GM12878 (cell line): Measurements from ENCODE around the gene ZNF559. TPM values are rescaled to one million over a fixed set of nuclear protein-coding genes. Genes with fewer than 3 reads are reported as not detected.

Source experiments
- ATAC-seq: fragments of 200-7000 bp; cut with Tn5 transposase; 3 replicates; pipeline ENCODE4 v1.9.1; 2020; ENCODE audit warnings: mild to moderate bottlenecking, moderate library complexity
- Bru-seq: library from RNA; stranded (reverse); fragments of 400-500 nt; gene quantifications from one replicate; lab custom pipeline; 2021; lab: Mats Ljungman, UMichigan
- BruChase-seq, 2 experiments: library from RNA; stranded (reverse); fragments of 400-500 nt; gene quantifications; one replicate each; lab custom pipeline; 2021; lab: Mats Ljungman, UMichigan
- BruUV-seq: library from RNA; stranded (reverse); fragments of 400-500 nt; replicated peaks from 2 replicates; lab custom pipeline; 2021; lab: Mats Ljungman, UMichigan
- CTCF ChIA-PET: fragments of 300-600 bp; sonication (Branson Sonifier 250); formaldehyde crosslinking; extraction: SDS; loops from one replicate; lab custom pipeline; 2021; ENCODE audit warnings: inconsistent platforms; lab: Yijun Ruan, JAX
- POLR2A ChIA-PET: fragments of 350-600 bp; formaldehyde crosslinking; extraction: SDS; loops from one replicate; lab custom pipeline; 2021; ENCODE audit warnings: inconsistent platforms; lab: Charles Lee
- RAD21 ChIA-PET: fragments of 300-600 bp; sonication (Branson Sonifier 250); formaldehyde crosslinking; loops from one replicate; lab custom pipeline; 2023; ENCODE audit warnings: antibody characterized with exemption; ENCODE audit not compliant: unreplicated experiment; lab: Charles Lee
- SMC1A ChIA-PET: fragments of 300-600 bp; sonication (Branson Sonifier 250); formaldehyde crosslinking; loops from one replicate; lab custom pipeline; 2023; ENCODE audit not compliant: unreplicated experiment, uncharacterized antibody; lab: Charles Lee
- DNase-seq: peaks from one replicate; pipeline ENCODE4 v3.0.0-alpha.2; 2011; ENCODE audit warnings: low read depth, low spot score
- FAIRE-seq: peaks from 3 replicates; lab custom pipeline; 2011; peaks lifted over from hg19 to GRCh38; lab: Jason Lieb, UNC
- H2AFZ ChIP-seq: 2 replicates; pipeline ENCODE4 v1.6.0; 2011; ENCODE audit warnings: low read depth, low read length, control low read depth; ENCODE audit not compliant: control insufficient read depth
- H3K27ac ChIP-seq: 2 replicates; pipeline ENCODE4 v1.5.1; 2011; ENCODE audit warnings: control low read depth; ENCODE audit not compliant: control insufficient read depth, insufficient read depth
- H3K27me3 ChIP-seq, 2 experiments: replicated peaks in 1 of 2; 2 replicates each; pipeline versions ENCODE4 v1.6.0 to v1.6.1; 2011; ENCODE audit warnings: low read length in 1 of 2; ENCODE audit not compliant: control insufficient read depth in 2 of 2, insufficient read depth in 2 of 2
- H3K36me3 ChIP-seq, 2 experiments: 2 replicates each; pipeline ENCODE4 v1.5.1; 2011; ENCODE audit warnings: low read length in 1 of 2; ENCODE audit not compliant: control insufficient read depth in 2 of 2, insufficient read depth in 2 of 2
- H3K4me1 ChIP-seq: 2 replicates; pipeline ENCODE4 v1.6.1; 2011; ENCODE audit warnings: mild to moderate bottlenecking, low read length, moderate library complexity, mixed read lengths; ENCODE audit not compliant: control insufficient read depth, insufficient read depth
- H3K4me2 ChIP-seq: 2 replicates; pipeline ENCODE4 v1.6.0; 2011; ENCODE audit warnings: control low read depth; ENCODE audit not compliant: control insufficient read depth, insufficient read depth
- H3K4me3 ChIP-seq: fragments of 200-600 bp; sonication (generic); 2 replicates; pipeline ENCODE4 v1.5.1; 2016
- H3K79me2 ChIP-seq: 2 replicates; pipeline ENCODE4 v1.6.0; 2011; ENCODE audit warnings: low read length; ENCODE audit not compliant: control insufficient read depth, insufficient read depth
- H3K9ac ChIP-seq: 2 replicates; pipeline ENCODE4 v1.8.0; 2011; ENCODE audit warnings: low read length, control low read depth, mixed read lengths; ENCODE audit not compliant: control insufficient read depth, insufficient read depth
- H3K9me3 ChIP-seq: replicated peaks from 3 replicates; pipeline ENCODE4 v1.5.1; 2011; ENCODE audit warnings: mild to moderate bottlenecking, low read length; ENCODE audit not compliant: control insufficient read depth, insufficient read depth
- H4K20me1 ChIP-seq: 2 replicates; pipeline ENCODE4 v1.6.0; 2011; ENCODE audit not compliant: control insufficient read depth, insufficient read depth
- BHLHE40 ChIP-seq, 2 experiments: fragments of 450-650 bp in 1 of 2; IDR thresholded peaks; 2 replicates each; pipeline ENCODE4 v1.6.1; 2011 to 2017; ENCODE audit warnings: low read depth in 2 of 2, borderline replicate concordance in 1 of 2, improper control_type of control experiment in 1 of 2, low read length in 1 of 2, mild to moderate bottlenecking in 1 of 2
- CBFB ChIP-seq: IDR thresholded peaks from 2 replicates; pipeline ENCODE4 v1.6.1; 2016; ENCODE audit warnings: antibody characterized with exemption, low read depth
- EED ChIP-seq: sonication (generic); IDR thresholded peaks from 2 replicates; pipeline ENCODE4 v1.6.1; 2016; ENCODE audit warnings: antibody characterized with exemption, low read depth
- KDM1A ChIP-seq: fragments of 200-600 bp; sonication (generic); IDR thresholded peaks from 2 replicates; pipeline ENCODE4 v1.6.1; 2016; ENCODE audit warnings: borderline replicate concordance
- POLR2A ChIP-seq: IDR thresholded peaks from 2 replicates; pipeline ENCODE4 v1.6.1; 2011; ENCODE audit warnings: low read depth, mild to moderate bottlenecking, low read length
- POLR2AphosphoS5 ChIP-seq: IDR thresholded peaks from 2 replicates; pipeline ENCODE4 v1.6.1; 2011; ENCODE audit warnings: mild to moderate bottlenecking, low read length, inconsistent platforms
- RB1 ChIP-seq: fragments of 450-650 bp; formaldehyde crosslinking; IDR thresholded peaks from 2 replicates; pipeline ENCODE4 v1.6.1; 2017; ENCODE audit warnings: mild to moderate bottlenecking, borderline replicate concordance
- SPI1 ChIP-seq: IDR thresholded peaks from 2 replicates; pipeline ENCODE4 v1.6.1; 2011; ENCODE audit warnings: low read depth, mild to moderate bottlenecking, low read length, moderate library complexity, borderline replicate concordance; ENCODE audit not compliant: insufficient read depth
- TBL1XR1 ChIP-seq: IDR thresholded peaks from 2 replicates; pipeline ENCODE4 v1.6.1; 2012; ENCODE audit warnings: low read depth, low read length, improper control_type of control experiment
- ZNF217 ChIP-seq: fragments of 450-650 bp; IDR thresholded peaks from 2 replicates; pipeline ENCODE4 v1.6.1; 2017; ENCODE audit warnings: antibody characterized with exemption, mild to moderate bottlenecking
- WGBS: methylation state at CpG from one replicate; pipeline ENCODE4 v1.1.6; 2016; ENCODE audit warnings: low lambda C conversion rate; ENCODE audit not compliant: insufficient replicate concordance, insufficient coverage; ENCODE audit errors: missing lambda C conversion rate; 5-methylcytosine and 5-hydroxymethylcytosine counted together
- in situ Hi-C: fragments of 300-500 bp; cut with MboI; formaldehyde crosslinking; loops from 9 replicates; pipeline ENCODE4 v1.14.3; 2018; ENCODE audit warnings: mixed read lengths
- intact Hi-C: fragments of 100-400 bp; cut with micrococcal nuclease; formaldehyde crosslinking; loops from one replicate; pipeline ENCODE4 v1.14.2; 2022; ENCODE audit not compliant: unreplicated experiment
- long read RNA-seq, 2 experiments: library from polyadenylated mRNA; unstranded; transcript quantifications; one replicate each; pipeline ENCODE4 v2.0.0, GENCODE V29; 2019 to 2020
- polyA minus RNA-seq, 3 experiments: library from RNA; depleted of rRNA, polyadenylated mRNA; stranded (reverse); fragments of >200 nt; gene quantifications; 2 replicates each; pipeline ENCODE4 v1.2.3, GENCODE V29; 2011
- polyA plus RNA-seq, 11 experiments: library from polyadenylated mRNA; depleted of rRNA in 4 of 11; unstranded in 6 of 11; stranded (reverse) in 5 of 11; fragments of >200 nt; fragmentation: Nextera tagmentation in 4 of 11; fragmentation: Illumina TruSeq in 1 of 11; extraction: Ambion mirVana in 4 of 11; extraction: Trizol in 1 of 11; gene quantifications; 1 replicate in 1 of 11; 2 replicates in 10 of 11; pipeline versions ENCODE4 v1.2.1 to v1.2.3, GENCODE V29; 2011 to 2016; ENCODE audit warnings: inconsistent platforms in 2 of 11, missing spikeins in 2 of 11, low read depth in 1 of 11
- total RNA-seq, 4 experiments: library from RNA; depleted of rRNA in 3 of 4; stranded (reverse); fragments of >200 nt in 3 of 4; fragmentation: Illumina TruSeq in 1 of 4; extraction: Trizol in 1 of 4; gene quantifications; 2 replicates each; pipeline versions ENCODE4 v1.2.1 to v1.2.3, GENCODE V29; 2013 to 2021
- TF ChIP-seq, protein P1 (sequence below), 3 experiments: IDR thresholded peaks in 2 of 3; conservative IDR thresholded peaks in 1 of 3; 2 replicates each; pipeline ENCODE4 v1.5.1; 2011; ENCODE audit warnings: low read depth in 3 of 3, low read length in 3 of 3, mild to moderate bottlenecking in 3 of 3, control low read depth in 2 of 3, moderate library complexity in 2 of 3, inconsistent platforms in 1 of 3, mixed read lengths in 1 of 3; ENCODE audit not compliant: control insufficient read depth in 2 of 3, insufficient read depth in 1 of 3; ENCODE audit errors: extremely low read depth in 1 of 3
- TF ChIP-seq, protein P2 (sequence below): fragments of 450-650 bp; IDR thresholded peaks from 2 replicates; pipeline ENCODE4 v1.6.1; 2017; ENCODE audit warnings: low read depth, mild to moderate bottlenecking, moderate library complexity
- TF ChIP-seq, protein P3 (sequence below): IDR thresholded peaks from 2 replicates; pipeline ENCODE4 v1.6.1; 2012; ENCODE audit warnings: low read depth, low read length, improper control_type of control experiment

ZNF559 gene
- 26.3 and 29.6 TPM in 2 replicates for total RNA-seq (2013; cell fraction: nucleolus; rRNA removed)
- 4.4 and 8.1 TPM in 2 replicates for total RNA-seq (2014; rRNA removed)
- total RNA-seq (2014; rRNA removed; fragmentation: Illumina TruSeq; extraction: Trizol), result 10.4 and 12.4 TPM in 2 replicates
- 7.6 and 9.2 TPM in 2 replicates for total RNA-seq (2021)
- polyA plus RNA-seq (2011; ENCODE audit: low read depth), result 11.0 TPM
- 13.8 and 23.6 TPM in 2 replicates for polyA plus RNA-seq (2011; rRNA removed)
- 5.2 and 6.1 TPM in 2 replicates for polyA plus RNA-seq (2011; cell fraction: cytosol; rRNA removed)
- polyA plus RNA-seq (2011; cell fraction: nucleus; rRNA removed), result 13.3 and 19.1 TPM in 2 replicates
- polyA plus RNA-seq (2012), result 12.8 and 15.0 TPM in 2 replicates
- 8.2 and 12.0 TPM in 2 replicates for polyA plus RNA-seq (2014; fragmentation: Illumina TruSeq; extraction: Trizol)
- 10 to 100 TPM in 1 of 2 experiments, 1 to 10 TPM in 1; 6.1 to 10.2 TPM for polyA plus RNA-seq (2014; fragmentation: Nextera tagmentation; extraction: Ambion mirVana)
- polyA plus RNA-seq (2014; rRNA removed), result 6.2 and 8.2 TPM in 2 replicates
- 10 to 100 TPM in 1 of 2 experiments, 1 to 10 TPM in 1; 9.4 to 12.2 TPM for polyA plus RNA-seq (2016; fragmentation: Nextera tagmentation; extraction: Ambion mirVana)
- 10.5 and 12.3 TPM in 2 replicates for polyA minus RNA-seq (2011; rRNA and poly(A)+ RNA removed)
- 1.6 and 2.9 TPM in 2 replicates for polyA minus RNA-seq (2011; cell fraction: cytosol; rRNA and poly(A)+ RNA removed)
- 4.2 and 4.7 TPM in 2 replicates for polyA minus RNA-seq (2011; cell fraction: nucleus; rRNA and poly(A)+ RNA removed)
- Bru-seq, nascent RNA, result percentile 57 among the genes with signal in this experiment
- percentile 64 among the genes with signal in this experiment for BruChase-seq, experiment 1, labeled RNA remaining after a 6-hour chase
- percentile 71 among the genes with signal in this experiment for BruChase-seq, experiment 2, labeled RNA remaining after a 2-hour chase
- long read RNA-seq, experiment 1, partial matches to known transcripts, result 0 of 1 reads
- long read RNA-seq, experiment 1, other reads (novel, unspliced or antisense), result 1 of 1 reads
- long read RNA-seq, experiment 2, partial matches to known transcripts, result 3 of 37 reads
- long read RNA-seq, experiment 2, other reads (novel, unspliced or antisense), result 26 of 37 reads

DNA sequence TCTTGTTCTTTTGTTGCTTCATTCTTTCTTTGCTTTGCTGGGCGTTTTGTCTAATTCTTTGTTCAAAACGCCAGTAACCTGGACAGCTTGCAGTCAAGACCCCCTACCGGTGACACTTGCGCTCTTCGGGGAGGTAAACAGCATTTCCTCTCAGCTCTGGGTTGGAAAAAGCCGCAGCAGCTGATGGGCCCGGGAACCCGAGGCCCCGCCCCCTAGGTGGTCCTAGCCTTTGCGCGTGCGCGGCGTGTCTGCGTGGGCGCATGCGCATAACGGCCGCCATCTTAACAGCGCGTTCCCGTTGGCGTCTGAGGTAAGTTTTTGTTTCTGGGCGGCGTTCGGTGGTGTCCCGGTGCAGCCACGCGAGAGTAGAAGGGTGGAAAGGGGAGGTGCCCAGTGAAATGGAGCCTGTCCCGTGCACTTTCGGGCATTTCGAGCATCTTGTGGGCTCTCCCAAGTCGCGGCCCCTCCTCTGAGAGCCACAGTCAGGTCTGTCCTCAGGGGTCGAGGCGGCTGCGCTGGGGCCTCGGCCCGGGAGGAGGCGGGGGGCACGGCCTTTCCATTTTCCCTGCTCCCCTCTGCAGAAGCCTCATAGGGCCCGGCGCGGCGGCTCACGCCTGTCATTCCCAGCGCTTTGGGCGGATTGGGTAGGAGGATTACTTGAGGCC lies at the start of gene ZNF559:
TSS of gene ZNF559 (plus strand) at position 261 of the 665 bp plus-strand sequence. CDS start 14,371 bp downstream, outside the sequence.
- H3K9me3 ChIP-seq, result peaks cover 6% of the 10 kb centered on the region; the same call in 2 of the 3 replicates
- SMC1A ChIA-PET, result interaction anchor here (0.9 to 1.2 kb wide), 2 partner anchors 14 to 111 kb away, joined by 3 to 4 read pairs; partner anchors contain the start of genes ZNF266 and ZNF699
- H4K20me1 ChIP-seq, result no peaks in the 10 kb centered on the region
- no peaks in the 10 kb centered on the region; the same call in 1 of the 2 replicates for H3K79me2 ChIP-seq
- H3K4me1 ChIP-seq, result peaks cover 3% of the 10 kb centered on the region; the same call in 1 of the 2 replicates
- RAD21 ChIA-PET, result interaction anchor here (1.1 kb wide), 1 partner anchor 111 kb away, joined by 3 read pairs; the partner anchor contains the start of gene ZNF266
- H3K4me2 ChIP-seq, result peak within 1 kb of the TSS; percentile 96
- intact Hi-C loops, result no loop called here
- no peaks in the 10 kb centered on the region for H3K36me3 ChIP-seq
- H2AFZ ChIP-seq, result peak within 1 kb of the TSS; percentile 86
- no peaks in the 10 kb centered on the region for H3K27me3 ChIP-seq
- CTCF ChIA-PET, result interaction anchor here (0.8 to 1.8 kb wide), 4 partner anchors 11 to 111 kb away, joined by 3 to 8 read pairs (median 4); partner anchors contain the start of gene ZNF266
- FAIRE-seq (peak; percentile 92), ATAC-seq (peak; percentile 100), DNase-seq (peak; percentile 73)
- peak within 1 kb of the TSS; percentile 71 for H3K4me3 ChIP-seq
- in situ Hi-C loops, result loop anchor here (10.0 kb wide), 1 partner anchor 471 kb away; no protein-coding TSS in a partner anchor
- POLR2A ChIA-PET, result interaction anchor here (0.5 to 0.8 kb wide), 2 partner anchors 15 to 1104 kb away, joined by 3 to 4 read pairs; no protein-coding TSS in a partner anchor
- WGBS, result 1% methylated on average over 45 of the region's 48 CpGs
- BruUV-seq, result no TSS peak
- H3K27ac ChIP-seq, result peak within 1 kb of the TSS; percentile 51
- H3K9ac ChIP-seq, result peak within 1 kb of the TSS; percentile 61; the same call in 1 of the 2 replicates
- no peak for TF ChIP-seq KDM1A
- TF ChIP-seq CBFB, result peak; percentile 72
- TF ChIP-seq RB1, result no peak
- TF ChIP-seq, protein P1, sequence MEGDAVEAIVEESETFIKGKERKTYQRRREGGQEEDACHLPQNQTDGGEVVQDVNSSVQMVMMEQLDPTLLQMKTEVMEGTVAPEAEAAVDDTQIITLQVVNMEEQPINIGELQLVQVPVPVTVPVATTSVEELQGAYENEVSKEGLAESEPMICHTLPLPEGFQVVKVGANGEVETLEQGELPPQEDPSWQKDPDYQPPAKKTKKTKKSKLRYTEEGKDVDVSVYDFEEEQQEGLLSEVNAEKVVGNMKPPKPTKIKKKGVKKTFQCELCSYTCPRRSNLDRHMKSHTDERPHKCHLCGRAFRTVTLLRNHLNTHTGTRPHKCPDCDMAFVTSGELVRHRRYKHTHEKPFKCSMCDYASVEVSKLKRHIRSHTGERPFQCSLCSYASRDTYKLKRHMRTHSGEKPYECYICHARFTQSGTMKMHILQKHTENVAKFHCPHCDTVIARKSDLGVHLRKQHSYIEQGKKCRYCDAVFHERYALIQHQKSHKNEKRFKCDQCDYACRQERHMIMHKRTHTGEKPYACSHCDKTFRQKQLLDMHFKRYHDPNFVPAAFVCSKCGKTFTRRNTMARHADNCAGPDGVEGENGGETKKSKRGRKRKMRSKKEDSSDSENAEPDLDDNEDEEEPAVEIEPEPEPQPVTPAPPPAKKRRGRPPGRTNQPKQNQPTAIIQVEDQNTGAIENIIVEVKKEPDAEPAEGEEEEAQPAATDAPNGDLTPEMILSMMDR (IDR thresholded peaks at IDR 0.05 in 2 of 3, conservative IDR thresholded peaks at IDR 0.05 in 1 of 3; ENCODE audit: control insufficient read depth in 2 of 3, extremely low read depth in 1 of 3, insufficient read depth in 1 of 3, low read depth in 3 of 3, low read length in 3 of 3), result peak; percentile 19 to 34 (median 23); a peak in 3 of 6 replicates
- TF ChIP-seq ZNF217, result peak; percentile 42; the same call in 1 of the 2 replicates
- TF ChIP-seq, protein P2, sequence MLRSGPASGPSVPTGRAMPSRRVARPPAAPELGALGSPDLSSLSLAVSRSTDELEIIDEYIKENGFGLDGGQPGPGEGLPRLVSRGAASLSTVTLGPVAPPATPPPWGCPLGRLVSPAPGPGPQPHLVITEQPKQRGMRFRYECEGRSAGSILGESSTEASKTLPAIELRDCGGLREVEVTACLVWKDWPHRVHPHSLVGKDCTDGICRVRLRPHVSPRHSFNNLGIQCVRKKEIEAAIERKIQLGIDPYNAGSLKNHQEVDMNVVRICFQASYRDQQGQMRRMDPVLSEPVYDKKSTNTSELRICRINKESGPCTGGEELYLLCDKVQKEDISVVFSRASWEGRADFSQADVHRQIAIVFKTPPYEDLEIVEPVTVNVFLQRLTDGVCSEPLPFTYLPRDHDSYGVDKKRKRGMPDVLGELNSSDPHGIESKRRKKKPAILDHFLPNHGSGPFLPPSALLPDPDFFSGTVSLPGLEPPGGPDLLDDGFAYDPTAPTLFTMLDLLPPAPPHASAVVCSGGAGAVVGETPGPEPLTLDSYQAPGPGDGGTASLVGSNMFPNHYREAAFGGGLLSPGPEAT, result 0 out of 2 replicates have a peak, but pooled peaks have one; percentile 33
- TF ChIP-seq TBL1XR1, result peak; percentile 50; the same call in 1 of the 2 replicates
- TF ChIP-seq EED, result 0 out of 2 replicates have a peak, but pooled peaks have one; percentile 13
- TF ChIP-seq, protein P3, sequence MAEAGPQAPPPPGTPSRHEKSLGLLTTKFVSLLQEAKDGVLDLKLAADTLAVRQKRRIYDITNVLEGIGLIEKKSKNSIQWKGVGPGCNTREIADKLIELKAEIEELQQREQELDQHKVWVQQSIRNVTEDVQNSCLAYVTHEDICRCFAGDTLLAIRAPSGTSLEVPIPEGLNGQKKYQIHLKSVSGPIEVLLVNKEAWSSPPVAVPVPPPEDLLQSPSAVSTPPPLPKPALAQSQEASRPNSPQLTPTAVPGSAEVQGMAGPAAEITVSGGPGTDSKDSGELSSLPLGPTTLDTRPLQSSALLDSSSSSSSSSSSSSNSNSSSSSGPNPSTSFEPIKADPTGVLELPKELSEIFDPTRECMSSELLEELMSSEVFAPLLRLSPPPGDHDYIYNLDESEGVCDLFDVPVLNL, result 0 out of 2 replicates have a peak, but pooled peaks have one; percentile 18
- peak; percentile 57 to 83; a peak in 3 of 4 replicates for TF ChIP-seq BHLHE40 (IDR thresholded peaks at IDR 0.05; ENCODE audit: borderline replicate concordance in 1 of 2, low read depth in 2 of 2, low read length in 1 of 2)
- no peak for TF ChIP-seq SPI1
- peak; percentile 71 for TF ChIP-seq POLR2AphosphoS5
- peak; percentile 88 for TF ChIP-seq POLR2A
